ENCODE measurements around the gene CCDC47. TPM values are rescaled to one million over a fixed set of nuclear protein-coding genes. Genes with fewer than 3 reads are reported as not detected.
A peak's percentile ranks its signal among the peaks of the same experiment; 100 is the strongest.

CCDC47 gene
- total RNA-seq, 1 experiment from 2014 or later: 104 TPM

- Histone ChIP-seq H3K27me3 (replicated peaks; ENCODE audit: insufficient read depth, low read depth, low read length, poor library complexity) (no peaks in the 10 kb centered on the region), H3K36me3 (ENCODE audit: insufficient read depth, low read length, poor library complexity, severe bottlenecking) (peaks cover 18% of the 10 kb centered on the region), H3K9me3 (ENCODE audit: low read depth, low read length, poor library complexity, severe bottlenecking) (no peaks in the 10 kb centered on the region), H3K4me3 (ENCODE audit: low read depth, low read length, poor library complexity, severe bottlenecking) (no peak overlapping the region), H3K4me1 (ENCODE audit: insufficient read depth, low read length, poor library complexity, severe bottlenecking) (peaks cover 24% of the 10 kb centered on the region), H3K27ac (ENCODE audit: low read depth, low read length, poor library complexity, severe bottlenecking) (no peak overlapping the region)
- CTCF ChIA-PET: no interaction called here
- intact Hi-C loops (cut with micrococcal nuclease; ENCODE audit: unreplicated experiment): no loop called here
- POLR2A ChIA-PET (ENCODE audit: low non-redundant PET): no interaction called here
- DNase-seq (ENCODE audit: low spot score): no peak
- BruUV-seq (replicated peaks): no TSS peak
- TF ChIP-seq EZH2 (IDR thresholded peaks at IDR 0.05; ENCODE audit: borderline replicate concordance, low read depth, low read length, poor library complexity, severe bottlenecking) (no peak), CTCF (conservative IDR thresholded peaks at IDR 0.05; ENCODE audit: low read depth, low read length) (no peak)
These were observed 68.6 kb downstream of the CCDC47 start for GRCh38 chr17:63704836-63705235.

- BruUV-seq (replicated peaks): no TSS peak
- Histone ChIP-seq H3K9me3 (ENCODE audit: low read depth, low read length, poor library complexity, severe bottlenecking) (no peaks in the 10 kb centered on the region), H3K27me3 (replicated peaks; ENCODE audit: insufficient read depth, low read depth, low read length, poor library complexity) (no peaks in the 10 kb centered on the region), H3K36me3 (ENCODE audit: insufficient read depth, low read length, poor library complexity, severe bottlenecking) (peaks cover 13% of the 10 kb centered on the region), H3K4me1 (ENCODE audit: insufficient read depth, low read length, poor library complexity, severe bottlenecking) (peaks cover 24% of the 10 kb centered on the region), H3K27ac (ENCODE audit: low read depth, low read length, poor library complexity, severe bottlenecking) (no peak overlapping the region), H3K4me3 (ENCODE audit: low read depth, low read length, poor library complexity, severe bottlenecking) (no peak overlapping the region)
- DNase-seq (ENCODE audit: low spot score): no peak
- ChIA-PET CTCF (no interaction called here), POLR2A (ENCODE audit: low non-redundant PET) (no interaction called here)
- intact Hi-C loops (cut with micrococcal nuclease; ENCODE audit: unreplicated experiment): no loop called here
- TF ChIP-seq EZH2 (IDR thresholded peaks at IDR 0.05; ENCODE audit: borderline replicate concordance, low read depth, low read length, poor library complexity, severe bottlenecking) (no peak), CTCF (conservative IDR thresholded peaks at IDR 0.05; ENCODE audit: low read depth, low read length) (no peak)
These were observed 69.2 kb downstream of the CCDC47 start for GRCh38 chr17:63704259-63704576.

GRCh38 chr17:63703556-63704258 is 69.7 kb downstream of the CCDC47 start:
- no TSS peak for BruUV-seq (replicated peaks)
- no peak overlapping the region for H3K4me3 ChIP-seq (ENCODE audit: low read depth, low read length, poor library complexity, severe bottlenecking)
- POLR2A ChIA-PET (ENCODE audit: low non-redundant PET): no interaction called here
- peaks cover 8% of the 10 kb centered on the region for H3K36me3 ChIP-seq (ENCODE audit: insufficient read depth, low read length, poor library complexity, severe bottlenecking)
- no peak for DNase-seq (ENCODE audit: low spot score)
- no peaks in the 10 kb centered on the region for H3K9me3 ChIP-seq (ENCODE audit: low read depth, low read length, poor library complexity, severe bottlenecking)
- TF ChIP-seq CTCF (conservative IDR thresholded peaks at IDR 0.05; ENCODE audit: low read depth, low read length) (no peak), EZH2 (IDR thresholded peaks at IDR 0.05; ENCODE audit: borderline replicate concordance, low read depth, low read length, poor library complexity, severe bottlenecking) (no peak)
- H3K27ac ChIP-seq (ENCODE audit: low read depth, low read length, poor library complexity, severe bottlenecking): peak overlapping the region; percentile 2
- H3K27me3 ChIP-seq (replicated peaks; ENCODE audit: insufficient read depth, low read depth, low read length, poor library complexity): no peaks in the 10 kb centered on the region
- CTCF ChIA-PET: interaction anchor here (0.5 kb wide), 1 partner anchor 364 kb away, joined by 3 read pairs; no protein-coding TSS in a partner anchor
- H3K4me1 ChIP-seq (ENCODE audit: insufficient read depth, low read length, poor library complexity, severe bottlenecking): peaks cover 24% of the 10 kb centered on the region
- intact Hi-C loops (cut with micrococcal nuclease; ENCODE audit: unreplicated experiment): no loop called here

Measured in A673 (cell line).